ENCODE data around the gene MIPEP.

DNA sequence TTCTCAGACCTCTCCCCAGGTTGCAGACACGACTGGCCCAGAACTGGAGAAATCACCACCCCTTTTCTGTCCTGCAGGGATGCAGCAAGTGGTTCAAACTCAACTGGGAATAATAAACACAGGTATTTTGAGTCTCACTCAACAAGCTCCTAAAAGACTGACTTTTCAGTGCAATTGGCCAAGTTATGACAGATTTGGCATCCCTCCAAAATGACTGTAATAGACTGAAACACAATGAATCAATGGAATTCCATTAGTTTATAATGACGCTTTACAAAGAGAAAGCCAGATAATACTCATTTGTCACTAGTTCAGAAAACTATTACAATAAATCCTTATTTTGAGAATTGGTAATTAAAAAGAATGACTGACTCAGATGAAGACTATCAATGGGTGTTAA, 38.1 kb downstream of the MIPEP start:
- TF ChIP-seq CTCF (IDR thresholded peaks at IDR 0.05; ENCODE audit: poor library complexity) = no peak
- TF ChIP-seq EZH2phosphoT487 (IDR thresholded peaks at IDR 0.05; ENCODE audit: low read depth, severe bottlenecking, unreplicated experiment) = no peak
- TF ChIP-seq EZH2 (IDR thresholded peaks at IDR 0.05; ENCODE audit: borderline replicate concordance) = no peak

Measured in hepatocyte (in vitro differentiated cells).